Liver (tissue), 9 donors: ENCODE results near the gene HLTF. TPM values are rescaled to one million over a fixed set of nuclear protein-coding genes. Genes with fewer than 3 reads are reported as not detected.

Experiments used
- DNase-seq: peaks from one replicate; pipeline ENCODE4 v3.0.0-alpha.2; 2017; ENCODE audit warnings: low spot score
- H3K27ac ChIP-seq, 2 donors: one replicate each; pipeline ENCODE4 v1.7.0; 2013; ENCODE audit warnings: inconsistent platforms in 2 of 2, low read length in 2 of 2, control low read depth in 1 of 2, low read depth in 1 of 2, mild to moderate bottlenecking in 1 of 2
- H3K27me3 ChIP-seq, 4 donors: one replicate each; pipeline versions ENCODE4 v1.6.1 to v1.7.0; 2013; ENCODE audit warnings: low read length in 3 of 4, inconsistent platforms in 1 of 4, mild to moderate bottlenecking in 1 of 4, moderate library complexity in 1 of 4; ENCODE audit not compliant: control insufficient read depth in 4 of 4, insufficient read depth in 4 of 4
- H3K36me3 ChIP-seq, 4 donors: one replicate each; pipeline versions ENCODE4 v1.6.1 to v1.7.0; 2013; ENCODE audit warnings: low read length in 3 of 4, mild to moderate bottlenecking in 3 of 4, low read depth in 1 of 4, moderate library complexity in 1 of 4; ENCODE audit not compliant: control insufficient read depth in 4 of 4, insufficient read depth in 3 of 4
- H3K4me1 ChIP-seq, 4 donors: one replicate each; pipeline versions ENCODE4 v1.6.1 to v1.7.0; 2013; ENCODE audit warnings: low read length in 3 of 4, mild to moderate bottlenecking in 3 of 4, moderate library complexity in 1 of 4; ENCODE audit not compliant: control insufficient read depth in 4 of 4, insufficient read depth in 4 of 4
- H3K4me3 ChIP-seq, 3 donors: one replicate each; pipeline versions ENCODE4 v1.6.1 to v1.7.0; 2013; ENCODE audit warnings: low read length in 3 of 3, control low read depth in 1 of 3, low read depth in 1 of 3, mild to moderate bottlenecking in 1 of 3
- H3K9ac ChIP-seq, 2 donors: one replicate each; pipeline ENCODE4 v1.7.0; 2013; ENCODE audit warnings: low read length in 2 of 2, mild to moderate bottlenecking in 2 of 2, moderate library complexity in 2 of 2, control low read depth in 1 of 2, low read depth in 1 of 2
- H3K9me3 ChIP-seq, 4 donors: one replicate each; pipeline versions ENCODE4 v1.6.1 to v1.7.0; 2013; ENCODE audit warnings: low read length in 3 of 4; ENCODE audit not compliant: control insufficient read depth in 4 of 4
- CTCF ChIP-seq: fragments of 150-350 bp; IDR thresholded peaks from 2 replicates; pipeline ENCODE4 v1.5.1; 2017; ENCODE audit warnings: improper control_type of control experiment, low read depth, low read length; ENCODE audit not compliant: missing input control
- EGR1 ChIP-seq, 2 donors: IDR thresholded peaks; 2 replicates each; pipeline ENCODE4 v1.6.1; 2016 to 2018; ENCODE audit warnings: antibody characterized with exemption in 2 of 2, low read depth in 2 of 2
- FOXA1 ChIP-seq: IDR thresholded peaks from 2 replicates; pipeline ENCODE4 v1.6.1; 2016; ENCODE audit warnings: antibody characterized with exemption
- FOXA2 ChIP-seq: IDR thresholded peaks from 2 replicates; pipeline ENCODE4 v1.6.1; 2016; ENCODE audit warnings: antibody characterized with exemption
- GABPA ChIP-seq, 2 donors: IDR thresholded peaks in 1 of 2; conservative IDR thresholded peaks in 1 of 2; 2 replicates each; pipeline ENCODE4 v1.6.1; 2016; ENCODE audit warnings: antibody characterized with exemption in 2 of 2, mild to moderate bottlenecking in 1 of 2, moderate library complexity in 1 of 2
- HNF4A ChIP-seq, 2 donors: conservative IDR thresholded peaks; 2 replicates each; pipeline ENCODE4 v1.6.1; 2016; ENCODE audit warnings: antibody characterized with exemption in 2 of 2, mild to moderate bottlenecking in 2 of 2
- HNF4G ChIP-seq: IDR thresholded peaks from 2 replicates; pipeline ENCODE4 v1.6.1; 2016; ENCODE audit warnings: antibody characterized with exemption
- JUND ChIP-seq, 2 donors: IDR thresholded peaks; 2 replicates each; pipeline ENCODE4 v1.6.1; 2016; ENCODE audit warnings: antibody characterized with exemption in 2 of 2
- MAX ChIP-seq: IDR thresholded peaks from 2 replicates; pipeline ENCODE4 v1.6.1; 2016; ENCODE audit warnings: antibody characterized with exemption
- NR2F2 ChIP-seq: IDR thresholded peaks from 2 replicates; pipeline ENCODE4 v1.6.1; 2016; ENCODE audit warnings: antibody characterized with exemption
- RAD21 ChIP-seq, 2 donors: IDR thresholded peaks; 2 replicates each; pipeline ENCODE4 v1.6.1; 2016; ENCODE audit warnings: antibody characterized with exemption in 2 of 2, mild to moderate bottlenecking in 2 of 2
- RXRA ChIP-seq, 2 donors: IDR thresholded peaks; 2 replicates each; pipeline ENCODE4 v1.6.1; 2017 to 2018; ENCODE audit warnings: antibody characterized with exemption in 2 of 2, mild to moderate bottlenecking in 1 of 2
- SP1 ChIP-seq: IDR thresholded peaks from 2 replicates; pipeline ENCODE4 v1.6.1; 2018; ENCODE audit warnings: antibody characterized with exemption, mild to moderate bottlenecking
- TAF1 ChIP-seq: conservative IDR thresholded peaks from 2 replicates; pipeline ENCODE4 v1.6.1; 2016; ENCODE audit warnings: antibody characterized with exemption, mild to moderate bottlenecking
- YY1 ChIP-seq: IDR thresholded peaks from 2 replicates; pipeline ENCODE4 v1.6.1; 2016; ENCODE audit warnings: antibody characterized with exemption, mild to moderate bottlenecking
- WGBS: extraction: QIAGEN DNeasy Blood & Tissue Kit; methylation state at CpG from one replicate; pipeline ENCODE4 v1.1.7; 2013; 5-methylcytosine and 5-hydroxymethylcytosine counted together
- polyA plus RNA-seq, 2 donors: library from polyadenylated mRNA; stranded (reverse) in 1 of 2; unstranded in 1 of 2; fragments of 200-250 nt in 1 of 2; fragments of >200 nt in 1 of 2; fragmentation: Nextera tagmentation in 1 of 2; extraction: Ambion mirVana in 1 of 2; gene quantifications; one replicate each; pipeline versions ENCODE4 v1.2.1 to v1.2.3, GENCODE V29; 2013 to 2015
- total RNA-seq, 2 donors: library from RNA; depleted of rRNA; stranded (reverse); fragments of >200 nt; gene quantifications; one replicate each; pipeline ENCODE4 v1.2.3, GENCODE V29; 2014
- TF ChIP-seq, protein P1 (sequence below): IDR thresholded peaks from 2 replicates; pipeline ENCODE4 v1.6.1; 2016; ENCODE audit warnings: antibody characterized with exemption
- TF ChIP-seq, protein P2 (sequence below): IDR thresholded peaks from 2 replicates; pipeline ENCODE4 v1.6.1; 2016; ENCODE audit warnings: antibody characterized with exemption
- TF ChIP-seq, protein P3 (sequence below): IDR thresholded peaks from 2 replicates; pipeline ENCODE4 v1.6.1; 2016; ENCODE audit warnings: antibody characterized with exemption, mild to moderate bottlenecking
- donor health status: healthy.
- donor health status: healthy.
- donor health status: healthy.
- donor health status: healthy.
- donor health status: healthy.

Gene HLTF
- total and polyA plus RNA-seq, 4 donors: 4.1 to 31.7 (median 17.0) TPM

DNA sequence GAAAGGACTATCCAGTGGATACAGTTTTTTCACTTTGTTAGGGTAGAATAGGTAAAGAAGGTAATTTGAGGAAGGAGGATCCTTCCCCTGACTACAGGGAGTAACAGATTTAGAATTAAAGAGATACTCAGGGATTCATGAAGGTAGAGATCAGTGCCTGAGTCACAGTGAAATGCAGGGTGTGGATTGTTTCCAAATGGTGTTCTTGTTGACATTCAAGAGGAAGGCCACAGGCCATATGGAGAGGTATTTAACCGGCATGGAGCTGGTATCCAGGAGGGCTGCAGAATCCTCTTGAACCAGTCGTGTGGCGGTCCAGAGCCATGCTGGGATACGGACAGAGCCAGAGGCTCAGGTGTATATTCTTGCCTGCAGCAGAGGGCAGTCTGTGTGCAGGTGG is 66.8 kb downstream of the HLTF start:
- Histone ChIP-seq H3K27ac (no peak overlapping the region), H3K9me3 (no peaks in the 10 kb centered on the region), H3K27me3 (no peaks in the 10 kb centered on the region), H3K9ac (no peak overlapping the region), H3K4me3 (no peak overlapping the region), H3K4me1 (no peaks in the 10 kb centered on the region), H3K36me3 (peaks cover 2 to 27% (median 14%) of the 10 kb centered on the region in 4 donors)
- 99% methylated on average over 4 of the region's 4 CpGs for WGBS
- DNase-seq: no peak
- TF ChIP-seq GABPA (IDR thresholded peaks at IDR 0.05 in 1 of 2, conservative IDR thresholded peaks at IDR 0.05 in 1 of 2) (no peak), NR2F2 (no peak), YY1 (no peak), SP1 (no peak), EGR1 (IDR thresholded peaks at IDR 0.05; ENCODE audit: low read depth in 2 of 2) (no peak), MAX (no peak), HNF4G (no peak), RXRA (IDR thresholded peaks at IDR 0.05) (no peak), HNF4A (conservative IDR thresholded peaks at IDR 0.05) (no peak), RAD21 (IDR thresholded peaks at IDR 0.05) (no peak), FOXA2 (no peak), TAF1 (no peak), JUND (IDR thresholded peaks at IDR 0.05) (no peak), CTCF (no peak), FOXA1 (no peak)
- TF ChIP-seq, protein P1, sequence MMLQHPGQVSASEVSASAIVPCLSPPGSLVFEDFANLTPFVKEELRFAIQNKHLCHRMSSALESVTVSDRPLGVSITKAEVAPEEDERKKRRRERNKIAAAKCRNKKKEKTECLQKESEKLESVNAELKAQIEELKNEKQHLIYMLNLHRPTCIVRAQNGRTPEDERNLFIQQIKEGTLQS: no peak
- TF ChIP-seq, protein P2, sequence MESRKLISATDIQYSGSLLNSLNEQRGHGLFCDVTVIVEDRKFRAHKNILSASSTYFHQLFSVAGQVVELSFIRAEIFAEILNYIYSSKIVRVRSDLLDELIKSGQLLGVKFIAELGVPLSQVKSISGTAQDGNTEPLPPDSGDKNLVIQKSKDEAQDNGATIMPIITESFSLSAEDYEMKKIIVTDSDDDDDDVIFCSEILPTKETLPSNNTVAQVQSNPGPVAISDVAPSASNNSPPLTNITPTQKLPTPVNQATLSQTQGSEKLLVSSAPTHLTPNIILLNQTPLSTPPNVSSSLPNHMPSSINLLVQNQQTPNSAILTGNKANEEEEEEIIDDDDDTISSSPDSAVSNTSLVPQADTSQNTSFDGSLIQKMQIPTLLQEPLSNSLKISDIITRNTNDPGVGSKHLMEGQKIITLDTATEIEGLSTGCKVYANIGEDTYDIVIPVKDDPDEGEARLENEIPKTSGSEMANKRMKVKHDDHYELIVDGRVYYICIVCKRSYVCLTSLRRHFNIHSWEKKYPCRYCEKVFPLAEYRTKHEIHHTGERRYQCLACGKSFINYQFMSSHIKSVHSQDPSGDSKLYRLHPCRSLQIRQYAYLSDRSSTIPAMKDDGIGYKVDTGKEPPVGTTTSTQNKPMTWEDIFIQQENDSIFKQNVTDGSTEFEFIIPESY: no peak
- TF ChIP-seq, protein P3, sequence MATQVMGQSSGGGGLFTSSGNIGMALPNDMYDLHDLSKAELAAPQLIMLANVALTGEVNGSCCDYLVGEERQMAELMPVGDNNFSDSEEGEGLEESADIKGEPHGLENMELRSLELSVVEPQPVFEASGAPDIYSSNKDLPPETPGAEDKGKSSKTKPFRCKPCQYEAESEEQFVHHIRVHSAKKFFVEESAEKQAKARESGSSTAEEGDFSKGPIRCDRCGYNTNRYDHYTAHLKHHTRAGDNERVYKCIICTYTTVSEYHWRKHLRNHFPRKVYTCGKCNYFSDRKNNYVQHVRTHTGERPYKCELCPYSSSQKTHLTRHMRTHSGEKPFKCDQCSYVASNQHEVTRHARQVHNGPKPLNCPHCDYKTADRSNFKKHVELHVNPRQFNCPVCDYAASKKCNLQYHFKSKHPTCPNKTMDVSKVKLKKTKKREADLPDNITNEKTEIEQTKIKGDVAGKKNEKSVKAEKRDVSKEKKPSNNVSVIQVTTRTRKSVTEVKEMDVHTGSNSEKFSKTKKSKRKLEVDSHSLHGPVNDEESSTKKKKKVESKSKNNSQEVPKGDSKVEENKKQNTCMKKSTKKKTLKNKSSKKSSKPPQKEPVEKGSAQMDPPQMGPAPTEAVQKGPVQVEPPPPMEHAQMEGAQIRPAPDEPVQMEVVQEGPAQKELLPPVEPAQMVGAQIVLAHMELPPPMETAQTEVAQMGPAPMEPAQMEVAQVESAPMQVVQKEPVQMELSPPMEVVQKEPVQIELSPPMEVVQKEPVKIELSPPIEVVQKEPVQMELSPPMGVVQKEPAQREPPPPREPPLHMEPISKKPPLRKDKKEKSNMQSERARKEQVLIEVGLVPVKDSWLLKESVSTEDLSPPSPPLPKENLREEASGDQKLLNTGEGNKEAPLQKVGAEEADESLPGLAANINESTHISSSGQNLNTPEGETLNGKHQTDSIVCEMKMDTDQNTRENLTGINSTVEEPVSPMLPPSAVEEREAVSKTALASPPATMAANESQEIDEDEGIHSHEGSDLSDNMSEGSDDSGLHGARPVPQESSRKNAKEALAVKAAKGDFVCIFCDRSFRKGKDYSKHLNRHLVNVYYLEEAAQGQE: no peak
